Medulla oblongata (tissue), 1 donor: ENCODE measurements around the gene NPSR1.
"Not testable (repeated sequence)": the region's sequence is repeated elsewhere in the genome, so short reads cannot be mapped to it uniquely, and the experiment has no call there.

Source experiments
- DNase-seq: peaks from one replicate; pipeline ENCODE4 v3.0.0-alpha.2; 2015; ENCODE audit errors: extremely low spot score

NPSR1 gene

GRCh38 chr7:34757570-34758110 is 99.6 kb downstream of the NPSR1 start:
- DNase-seq = no peak

GRCh38 chr7:34758111-34758601 is 100.1 kb downstream of the NPSR1 start:
- DNase-seq = no peak

GRCh38 chr7:34759477-34760125 is 101.6 kb downstream of the NPSR1 start:
- peak; percentile 66 for DNase-seq

GRCh38 chr7:34760271-34760670 is 102.3 kb downstream of the NPSR1 start:
- DNase-seq = no peak

- no peak for DNase-seq
Measured at GRCh38 chr7:34761206-34761605, 103.2 kb downstream of the NPSR1 start.

- no peak for DNase-seq
Measured at GRCh38 chr7:34761627-34762026, 103.6 kb downstream of the NPSR1 start.

- DNase-seq = no peak
Measured at GRCh38 chr7:34762764-34763163, 104.7 kb downstream of the NPSR1 start.

- no peak for DNase-seq
Measured at GRCh38 chr7:34772296-34772938, 114.4 kb downstream of the NPSR1 start.

- DNase-seq = no peak
Measured at GRCh38 chr7:34776748-34777358, 118.8 kb downstream of the NPSR1 start.

- DNase-seq = no peak
Measured at GRCh38 chr7:34780546-34780945, 122.5 kb downstream of the NPSR1 start.

GRCh38 chr7:34787586-34787985 is 129.6 kb downstream of the NPSR1 start:
- no peak for DNase-seq

- DNase-seq = no peak
Measured at GRCh38 chr7:34806831-34807230, 148.8 kb downstream of the NPSR1 start.

GRCh38 chr7:34807548-34808340 is 149.7 kb downstream of the NPSR1 start:
- DNase-seq = no peak

- DNase-seq = not testable (repeated sequence)
Measured at GRCh38 chr7:34814203-34814842, 156.3 kb downstream of the NPSR1 start.

- no peak for DNase-seq
Measured at GRCh38 chr7:34821932-34822558, 164.0 kb downstream of the NPSR1 start.

- peak; percentile 74 for DNase-seq
Measured at GRCh38 chr7:34823650-34824258, 165.7 kb downstream of the NPSR1 start.

- DNase-seq = no peak
Measured at GRCh38 chr7:34825221-34825620, 167.2 kb downstream of the NPSR1 start.

GRCh38 chr7:34830390-34830789 is 172.4 kb downstream of the NPSR1 start:
- no peak for DNase-seq

- no peak for DNase-seq
Measured at GRCh38 chr7:34831436-34831835, 173.4 kb downstream of the NPSR1 start.

GRCh38 chr7:34832020-34832419 is 174.0 kb downstream of the NPSR1 start:
- no peak for DNase-seq
